Measurements from ENCODE around the gene C1QTNF12.

DNA sequence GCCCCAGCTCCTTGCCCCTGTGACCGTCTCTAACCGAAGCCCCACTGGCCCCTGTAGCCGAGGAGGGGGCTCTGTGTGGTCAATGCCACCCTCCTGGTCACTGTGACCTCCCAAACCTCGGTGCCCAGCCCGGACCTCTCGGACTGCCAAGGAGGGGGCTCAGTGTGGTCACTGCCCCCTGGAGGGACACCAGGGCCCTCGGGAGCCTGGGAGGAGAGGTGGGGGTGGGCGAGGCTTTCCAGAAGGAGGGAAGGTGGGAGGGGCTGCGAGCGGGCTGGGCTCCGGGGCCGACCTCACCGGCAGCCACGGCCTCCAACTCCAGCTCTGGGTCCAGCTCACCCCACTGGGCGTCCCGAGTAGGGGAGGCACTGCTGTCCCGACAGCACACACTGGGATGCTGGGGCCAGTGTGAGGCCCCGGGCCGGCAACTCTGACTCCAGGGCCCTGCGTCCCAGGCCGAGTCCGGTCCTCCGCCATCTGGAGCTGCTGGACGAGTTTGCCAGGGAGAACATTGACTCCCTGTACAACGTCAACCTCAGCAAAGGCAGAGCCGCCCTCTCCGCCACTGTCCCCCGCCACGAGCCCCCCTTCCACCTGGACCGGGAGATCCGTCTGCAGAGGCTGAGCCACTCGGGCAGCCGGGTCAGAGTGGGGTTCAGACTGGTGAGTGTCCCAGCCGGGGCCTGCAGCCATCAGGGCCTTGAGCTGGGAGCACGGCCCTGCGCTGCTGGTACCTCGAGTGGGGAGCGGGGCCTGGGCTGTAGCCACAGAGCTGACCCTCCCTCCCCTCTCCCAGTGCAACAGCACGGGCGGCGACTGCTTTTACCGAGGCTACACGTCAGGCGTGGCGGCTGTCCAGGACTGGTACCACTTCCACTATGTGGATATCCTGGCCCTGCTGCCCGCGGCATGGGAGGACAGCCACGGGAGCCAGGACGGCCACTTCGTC, 40.1 kb upstream of the C1QTNF12 start:
- TF ChIP-seq SMC3 (IDR thresholded peaks at IDR 0.05; ENCODE audit: low read depth, low read length), result no peak
- no peak for TF ChIP-seq POLR2AphosphoS5 (IDR thresholded peaks at IDR 0.05; ENCODE audit: low read depth, low read length)
- no peak for TF ChIP-seq EP300 (IDR thresholded peaks at IDR 0.05; ENCODE audit: borderline replicate concordance in 1 of 2, low read depth in 1 of 2, low read length in 1 of 2)

All from SK-N-SH (cell line).